GM18873 (cell line): ENCODE results near the gene WRAP73.

Experiments used
- ATAC-seq: cut with Tn5 transposase; IDR thresholded peaks from one replicate; pipeline ENCODE4 v1.9.1; 2021; ENCODE audit warnings: mild to moderate bottlenecking, moderate library complexity, moderate number of reproducible peaks; ENCODE audit not compliant: unreplicated experiment, low FRiP score

The WRAP73 gene

DNA sequence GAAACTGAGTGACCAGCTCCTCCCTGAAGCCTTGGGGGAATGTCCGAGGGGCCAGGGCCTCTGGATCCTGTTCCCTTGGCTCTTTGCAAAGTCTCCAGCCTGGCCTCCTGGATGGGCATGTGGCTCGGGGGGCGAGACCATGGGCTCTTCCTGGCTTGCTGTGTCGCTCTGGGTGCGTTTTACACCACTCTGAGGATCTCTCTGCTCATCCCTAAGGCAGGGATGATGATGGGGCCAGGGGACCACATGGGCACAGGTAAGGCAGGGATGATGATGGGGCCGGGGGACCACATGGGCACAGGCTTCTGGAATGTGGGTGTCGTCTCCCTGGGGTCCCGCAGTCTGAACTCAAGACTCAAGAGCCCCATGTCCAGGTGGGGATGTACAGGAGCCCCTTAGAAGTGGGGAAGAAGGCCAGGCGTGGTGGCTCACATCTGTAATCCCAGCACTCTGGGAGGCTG is 20.1 kb upstream of the WRAP73 start:
- ATAC-seq, result no peak

DNA sequence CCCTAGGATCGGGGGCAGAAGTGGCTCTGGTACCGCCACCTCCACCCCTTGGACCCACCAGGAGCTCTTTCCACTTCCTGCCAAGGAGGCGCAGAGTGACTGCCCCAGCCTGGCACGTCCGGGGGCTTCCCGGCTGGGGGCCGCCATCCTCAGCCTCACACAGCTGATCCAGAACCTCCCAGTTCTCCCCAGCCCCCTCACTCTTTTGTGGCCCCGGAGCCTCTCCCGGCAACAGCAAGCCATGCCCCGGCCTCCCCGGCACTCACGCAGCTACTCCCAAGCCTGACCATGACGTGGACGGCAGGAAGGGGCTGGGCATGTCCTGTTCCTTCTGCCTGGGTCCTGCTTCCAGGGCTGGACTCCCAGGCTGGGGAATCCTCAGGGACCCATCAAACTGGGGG is 19.5 kb upstream of the WRAP73 start:
- no peak for ATAC-seq

DNA sequence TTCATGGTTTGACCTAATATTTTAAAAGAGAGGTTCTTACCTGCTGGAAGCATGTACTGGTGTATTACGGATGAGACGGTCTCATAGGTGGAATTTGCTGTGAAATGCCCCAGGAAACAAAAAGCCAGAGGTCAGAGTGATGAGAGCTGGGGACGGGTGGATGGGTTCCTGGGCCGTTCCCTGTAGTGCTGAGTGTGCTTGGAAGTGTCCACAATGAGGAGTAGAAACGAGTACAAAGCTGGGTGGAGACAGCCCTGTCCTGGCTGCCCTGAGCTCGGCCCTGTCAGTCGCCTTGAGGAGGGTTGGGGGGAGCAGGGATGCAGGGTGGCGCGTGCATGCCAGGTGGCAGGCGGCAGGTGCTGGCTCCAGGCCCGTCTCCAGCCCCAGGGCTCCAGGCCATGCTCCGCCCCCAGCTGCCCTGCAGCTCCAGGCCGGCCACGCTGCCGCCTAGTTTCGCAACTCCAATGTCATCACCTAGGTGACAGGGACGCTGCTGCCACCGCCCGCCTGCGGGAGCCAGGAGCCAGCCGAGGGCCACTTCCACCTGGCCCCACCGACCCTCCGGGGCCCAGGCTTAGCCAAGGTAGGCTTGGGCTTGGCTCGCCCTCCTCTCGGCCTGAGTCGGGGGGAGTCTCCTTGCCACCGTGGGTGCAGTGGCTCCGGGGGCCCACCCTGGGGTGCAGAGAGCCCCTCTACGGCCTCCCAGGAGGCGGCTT is 18.8 kb upstream of the WRAP73 start:
- no peak for ATAC-seq

DNA sequence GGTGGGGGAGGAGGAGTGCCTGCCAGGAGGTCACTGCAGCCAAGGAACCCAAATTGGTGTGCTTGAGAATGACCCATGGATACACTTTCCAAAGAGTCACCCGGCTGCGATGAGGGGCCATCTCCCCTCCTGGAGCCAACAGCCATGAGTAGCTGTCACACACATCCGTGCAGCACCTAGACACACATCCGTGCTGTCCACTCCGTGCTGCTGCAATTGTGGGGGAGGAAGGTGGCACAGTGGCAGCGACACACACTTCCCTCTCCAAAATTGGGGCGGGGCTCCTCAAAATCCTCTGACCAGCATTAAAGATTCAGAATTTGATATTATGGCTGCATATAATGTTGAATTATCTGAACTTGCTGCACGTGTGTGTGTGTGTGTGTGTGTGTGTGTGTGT is 18.2 kb upstream of the WRAP73 start:
- no peak for ATAC-seq

DNA sequence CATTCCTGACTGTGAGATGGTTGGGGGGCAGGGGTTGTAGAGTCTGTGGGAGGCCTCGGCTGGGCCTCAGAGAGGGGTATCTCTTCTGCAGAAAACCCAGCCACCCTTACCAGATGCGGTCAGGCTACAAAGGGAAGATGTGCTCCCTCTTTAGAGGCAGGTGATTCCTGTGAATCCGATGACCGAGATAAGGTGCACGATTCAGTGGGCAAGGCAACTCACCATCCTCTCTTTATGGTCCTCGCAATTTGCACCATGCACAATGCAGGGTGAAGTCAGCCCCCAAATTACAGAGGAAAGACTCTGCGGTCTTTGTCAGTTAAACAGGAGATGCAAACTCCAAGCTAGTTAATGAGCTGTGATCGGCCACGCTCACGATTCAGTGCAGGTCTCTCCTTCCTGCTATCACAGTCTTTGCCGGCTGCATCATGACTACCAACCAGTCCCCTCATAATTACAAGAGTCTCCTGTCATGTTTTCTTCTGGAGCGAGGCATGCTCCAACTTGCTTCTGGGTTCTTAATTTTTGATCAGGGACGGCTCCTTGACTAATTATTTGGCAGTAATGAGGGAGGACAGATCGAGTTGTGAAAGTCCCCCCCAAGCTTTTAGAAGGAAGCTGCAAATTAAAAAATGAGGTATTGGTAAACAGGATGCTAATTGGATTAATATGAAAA is 14.9 kb upstream of the WRAP73 start:
- no peak for ATAC-seq

DNA sequence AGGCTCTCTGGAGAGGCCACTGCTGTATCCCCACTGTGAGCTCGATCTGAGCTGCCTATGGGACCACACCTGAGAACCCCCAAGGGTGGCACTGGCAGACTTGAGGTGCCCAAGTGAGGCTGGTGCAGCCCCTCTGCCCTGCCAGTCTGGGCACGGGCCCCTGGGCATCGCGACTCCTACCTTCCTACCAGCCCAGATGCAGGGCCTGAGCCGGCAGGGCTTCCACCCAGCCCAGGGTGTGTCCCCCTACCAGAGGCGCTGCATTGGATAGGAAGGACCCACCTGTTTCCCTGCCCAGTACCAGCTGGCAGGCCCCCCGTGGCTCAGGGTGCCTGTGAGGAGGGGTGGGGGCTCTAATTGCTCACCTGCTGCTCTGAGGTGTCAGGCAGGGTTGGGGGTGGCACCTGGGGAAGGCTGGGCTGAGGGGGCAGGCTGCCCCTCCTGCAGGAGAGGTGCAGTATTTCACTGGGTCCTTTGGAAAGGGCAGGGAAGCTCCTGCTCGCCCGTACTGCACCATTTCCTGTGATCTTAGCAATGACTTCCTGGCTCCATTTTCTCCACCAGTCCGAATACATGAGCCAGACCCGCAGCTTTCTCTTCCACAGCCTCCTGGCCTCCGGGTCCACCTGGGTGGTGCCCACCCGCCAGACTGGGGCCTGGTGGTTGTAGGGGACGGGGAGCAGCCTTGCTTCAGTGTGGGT is 14.2 kb upstream of the WRAP73 start:
- ATAC-seq, result no peak

DNA sequence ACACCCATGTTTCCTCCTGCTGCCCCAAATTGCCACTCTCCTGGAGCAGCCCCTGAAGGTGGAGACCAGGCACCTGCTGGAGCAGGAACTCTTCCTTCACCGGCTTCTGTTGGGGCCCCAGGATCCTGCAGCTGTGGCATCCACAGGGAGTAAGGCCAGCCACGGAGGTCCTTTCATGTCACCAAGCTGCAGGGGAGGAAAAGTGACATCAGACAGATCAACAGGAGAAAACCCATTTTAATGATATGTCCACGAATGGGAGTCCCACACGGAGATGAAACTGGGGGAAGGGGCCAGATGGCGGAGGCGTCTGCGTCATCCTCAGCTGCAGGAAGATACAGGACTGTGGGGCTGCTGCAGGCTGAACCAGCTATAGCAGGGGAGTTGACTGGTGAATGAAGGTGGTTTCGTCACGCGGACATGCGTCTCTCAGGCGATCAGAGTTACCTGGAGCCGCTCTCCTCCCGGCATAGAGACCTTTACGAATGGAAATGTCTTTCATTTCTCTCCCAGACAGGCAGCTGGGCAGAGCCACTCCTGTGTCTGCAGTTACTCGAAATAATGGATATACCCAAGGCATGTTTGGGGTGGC is 12.3 kb upstream of the WRAP73 start:
- no peak for ATAC-seq

DNA sequence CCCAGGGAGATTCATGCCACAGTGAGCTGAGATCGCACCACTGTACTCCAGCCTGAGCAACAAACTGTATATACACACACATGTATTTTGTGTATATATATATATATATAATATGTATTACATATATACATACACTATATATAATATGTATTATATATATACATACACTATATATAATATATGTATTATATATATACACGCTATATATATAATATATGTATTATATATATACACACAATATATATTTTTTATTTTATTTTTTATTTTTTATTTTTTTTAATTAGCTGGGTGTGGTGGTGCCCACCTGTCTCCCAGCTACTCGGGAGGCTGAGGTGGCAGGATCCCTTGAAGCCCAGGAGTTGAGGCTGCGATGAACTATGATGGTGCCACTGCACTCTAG is 11.7 kb upstream of the WRAP73 start:
- ATAC-seq, result no peak

DNA sequence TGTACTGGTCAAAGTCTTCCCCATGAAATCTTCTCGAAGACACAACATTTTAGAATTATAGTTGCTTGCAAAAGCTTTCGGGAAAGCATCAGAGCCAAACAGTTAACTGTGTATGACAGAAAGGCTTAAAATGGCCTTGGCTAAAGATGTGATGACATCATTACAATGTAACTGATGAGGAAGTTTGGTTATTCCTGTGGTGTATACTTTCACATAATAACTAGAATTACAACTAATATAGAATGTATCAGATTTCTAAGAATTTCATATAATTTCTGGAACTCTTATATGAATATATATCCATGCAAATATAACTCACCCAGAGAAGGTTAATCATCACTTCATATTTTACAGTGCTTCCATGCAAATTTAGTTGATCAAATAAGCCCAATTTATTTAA is 10.8 kb upstream of the WRAP73 start:
- no peak for ATAC-seq

DNA sequence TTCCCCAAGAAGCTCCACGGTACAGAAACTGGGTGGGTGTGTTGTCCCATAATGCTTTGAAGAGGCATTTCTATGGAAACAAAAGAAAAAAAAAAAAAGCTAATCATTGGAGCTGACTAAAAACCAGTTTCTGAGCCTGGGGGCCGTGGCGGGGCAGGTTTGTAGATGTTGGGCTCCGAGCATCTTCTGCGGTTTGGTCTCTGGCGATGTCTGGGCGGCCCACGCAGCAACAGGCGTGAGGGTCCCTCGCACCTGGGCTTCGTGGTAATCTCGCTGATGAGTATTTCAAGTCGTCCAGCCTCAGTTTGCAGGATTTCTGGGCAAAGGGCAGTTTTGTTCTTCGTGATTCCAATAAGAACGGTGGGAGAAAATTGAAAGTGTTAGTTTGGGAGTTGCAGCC is 9.2 kb upstream of the WRAP73 start:
- ATAC-seq, result no peak

DNA sequence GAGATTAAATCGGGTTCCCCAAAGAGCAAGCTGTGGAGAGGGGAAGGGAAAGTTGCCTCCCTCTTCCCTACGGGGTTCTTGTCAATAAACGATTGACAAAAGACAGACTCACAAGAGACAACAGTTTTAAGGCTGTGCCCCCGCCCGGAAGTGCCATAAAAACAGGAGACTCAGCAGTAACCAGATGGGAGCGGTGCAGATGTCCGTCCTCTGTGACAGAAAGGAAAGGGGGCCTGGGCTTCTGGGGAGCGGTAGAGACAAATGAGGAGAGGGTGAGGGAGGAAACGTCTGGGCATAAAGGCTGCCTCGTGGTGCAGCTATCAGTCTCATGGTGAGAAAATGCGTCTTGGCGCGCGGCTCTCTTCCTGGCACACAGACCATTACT is 8.3 kb upstream of the WRAP73 start:
- no peak for ATAC-seq

DNA sequence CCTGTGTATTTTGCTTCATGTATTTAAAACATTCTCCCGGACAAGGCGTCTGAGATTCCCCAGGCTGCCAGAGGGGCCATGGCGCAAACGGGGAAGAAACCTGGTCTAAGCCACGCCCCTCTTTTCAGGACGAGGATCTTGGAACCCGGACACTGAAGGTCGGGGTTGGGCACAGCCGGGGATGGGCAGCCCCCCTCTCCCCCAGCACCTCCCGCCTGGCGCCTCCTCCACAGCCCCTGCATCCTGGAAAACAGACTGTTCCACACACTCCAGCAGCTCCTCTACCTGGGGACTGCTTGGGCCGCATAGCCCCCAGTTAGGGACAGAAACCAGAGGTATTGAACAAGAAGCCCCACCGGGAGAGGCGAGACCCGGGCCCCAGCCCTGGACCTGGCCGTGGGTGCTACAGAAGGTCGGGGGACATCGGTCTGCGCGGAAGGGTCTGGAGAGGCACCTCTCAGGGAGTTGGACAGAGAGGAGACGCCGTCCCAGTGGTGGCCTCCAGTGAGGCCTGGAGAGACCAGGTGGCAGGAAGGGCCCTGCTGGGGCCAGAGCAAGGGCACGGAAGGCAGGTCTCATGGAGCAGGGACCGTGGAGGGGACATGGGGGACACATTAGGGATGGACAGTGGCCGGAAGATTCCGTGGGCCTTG is 7.8 kb upstream of the WRAP73 start:
- ATAC-seq, result no peak

DNA sequence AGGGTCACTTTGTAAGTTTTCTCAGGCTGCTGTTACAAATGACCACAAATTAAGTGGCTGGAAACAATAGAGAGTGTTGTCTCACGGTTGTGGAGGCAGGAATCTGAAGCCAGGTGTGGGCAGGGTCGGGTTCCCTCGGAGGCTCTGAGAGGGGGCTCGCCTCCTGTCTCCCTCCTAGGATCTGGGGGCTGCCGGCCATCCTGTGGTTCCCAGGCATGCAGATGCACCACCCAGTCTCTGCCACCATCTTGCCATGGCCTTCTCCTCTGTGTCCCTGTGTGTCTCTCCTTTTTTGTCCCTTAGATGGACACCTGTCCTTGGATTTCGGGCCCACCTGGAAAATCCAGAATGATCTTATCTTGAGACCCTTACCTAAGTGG is 7.2 kb upstream of the WRAP73 start:
- peak; percentile 7 for ATAC-seq

DNA sequence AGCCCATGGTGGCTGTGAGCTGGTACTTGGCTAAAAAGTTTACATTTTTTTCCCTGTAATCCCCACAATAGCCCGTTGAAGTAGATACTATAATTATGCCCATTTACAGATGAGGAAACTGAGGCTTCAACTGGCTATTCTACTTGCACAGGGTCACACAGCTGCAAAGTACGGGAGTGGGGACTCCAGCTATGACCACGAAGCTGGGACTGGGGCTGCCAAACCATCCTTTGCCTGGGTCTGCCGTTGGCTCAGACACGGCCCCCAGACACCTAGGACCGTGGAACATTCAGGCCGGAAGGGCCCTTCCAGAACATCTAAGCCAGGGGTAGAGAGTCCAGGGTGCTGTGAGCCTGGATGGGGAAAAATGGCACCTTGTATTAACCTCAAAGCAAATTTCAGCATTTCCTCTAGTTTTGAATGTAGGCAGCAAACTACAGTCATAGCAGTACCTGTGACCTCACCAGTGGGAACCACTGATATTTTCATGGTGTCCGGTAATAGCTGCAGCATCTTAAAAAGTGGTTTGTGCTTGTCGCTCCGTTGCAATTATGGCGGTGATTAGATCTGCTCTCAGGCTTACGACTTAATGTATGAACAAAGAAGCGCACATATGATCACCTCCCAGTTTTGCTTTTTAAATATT is 6.7 kb upstream of the WRAP73 start:
- ATAC-seq, result peak; percentile 65

DNA sequence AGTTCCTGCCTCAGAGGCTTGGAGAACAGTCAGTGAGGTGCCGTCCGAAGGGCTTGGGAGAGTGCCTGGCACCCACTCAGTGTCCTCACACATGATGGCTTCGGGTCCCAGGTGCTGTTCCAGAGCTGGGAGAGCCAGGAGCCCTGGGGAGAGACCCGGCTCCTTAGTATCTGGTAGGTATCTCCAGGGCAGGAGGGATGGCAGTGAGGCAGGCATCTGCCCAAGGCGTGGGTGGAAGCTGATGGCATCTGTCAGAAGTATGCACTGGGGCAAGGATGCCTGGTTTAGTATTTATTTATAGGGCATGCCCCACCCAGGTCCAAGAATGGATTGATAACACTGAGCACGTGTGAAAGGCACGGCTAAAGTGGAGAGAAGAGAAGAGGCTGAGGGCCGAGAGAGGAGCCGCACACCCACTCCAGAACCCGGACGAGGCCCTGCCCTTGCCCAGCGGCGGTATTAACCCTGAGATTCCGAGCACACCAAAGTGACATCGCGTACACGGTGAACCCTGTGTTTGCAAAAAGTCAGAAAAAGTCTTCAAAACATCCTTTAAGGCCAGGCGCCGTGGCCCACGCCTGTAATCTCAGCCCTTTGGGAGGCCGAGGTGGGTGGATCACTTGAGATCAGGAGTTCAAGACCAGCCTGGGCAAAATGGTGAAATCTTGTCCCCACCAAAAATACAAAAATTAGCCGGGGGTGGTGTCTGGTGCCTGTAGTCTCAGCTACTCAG is 4.8 kb upstream of the WRAP73 start:
- no peak for ATAC-seq

DNA sequence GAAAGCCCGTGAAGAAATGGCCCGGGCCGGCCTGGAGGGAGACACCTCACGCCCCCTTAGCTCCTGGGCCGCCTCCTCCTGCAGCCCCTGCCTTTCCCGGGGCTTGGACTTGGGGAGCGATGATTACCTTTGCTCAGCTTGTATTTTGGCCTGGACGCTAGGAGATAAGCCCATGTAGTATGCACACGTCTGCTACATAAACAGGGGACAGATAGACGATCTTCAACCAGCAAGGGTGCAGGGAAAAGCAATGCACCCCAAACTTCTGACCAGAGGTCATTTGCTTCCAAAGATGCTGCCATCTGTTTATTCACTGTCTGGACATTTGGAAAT is 3.3 kb upstream of the WRAP73 start:
- ATAC-seq, result no peak

DNA sequence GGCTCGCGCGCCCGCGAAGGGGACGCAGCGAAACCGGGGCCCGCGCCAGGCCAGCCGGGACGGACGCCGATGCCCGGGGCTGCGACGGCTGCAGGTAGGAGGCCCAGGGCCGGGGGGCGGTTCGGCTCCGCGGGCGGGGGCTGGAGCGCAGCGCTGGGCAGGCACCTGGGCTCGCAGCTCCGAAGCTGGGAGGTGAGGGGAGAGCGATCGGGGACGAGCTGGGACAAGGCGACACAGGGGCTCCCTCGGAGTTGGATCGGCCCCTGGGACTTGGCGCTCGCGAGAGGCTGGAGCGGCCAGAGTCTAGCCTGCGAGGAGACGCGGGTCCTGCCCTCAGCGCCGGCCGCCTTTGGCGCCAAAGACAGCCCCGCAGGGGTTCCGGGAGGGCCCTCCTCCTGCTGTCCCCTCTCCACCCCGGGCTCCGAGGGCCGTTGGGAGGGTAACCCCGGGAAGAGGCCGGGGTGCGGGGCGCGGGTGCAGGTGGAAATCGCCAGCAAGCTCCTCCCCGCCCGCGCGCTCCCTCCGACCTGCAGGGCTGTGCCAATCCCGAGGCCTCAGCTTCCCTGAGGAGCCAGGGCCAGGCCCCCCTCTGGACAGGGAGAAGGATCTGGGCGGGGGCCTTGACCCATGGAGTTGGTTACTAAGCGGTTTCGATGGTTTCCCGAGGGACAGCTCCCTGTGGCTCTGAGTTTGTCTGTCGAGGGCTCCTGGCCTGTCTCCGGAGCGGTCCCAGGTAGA is 2.8 kb upstream of the WRAP73 start:
- no peak for ATAC-seq

DNA sequence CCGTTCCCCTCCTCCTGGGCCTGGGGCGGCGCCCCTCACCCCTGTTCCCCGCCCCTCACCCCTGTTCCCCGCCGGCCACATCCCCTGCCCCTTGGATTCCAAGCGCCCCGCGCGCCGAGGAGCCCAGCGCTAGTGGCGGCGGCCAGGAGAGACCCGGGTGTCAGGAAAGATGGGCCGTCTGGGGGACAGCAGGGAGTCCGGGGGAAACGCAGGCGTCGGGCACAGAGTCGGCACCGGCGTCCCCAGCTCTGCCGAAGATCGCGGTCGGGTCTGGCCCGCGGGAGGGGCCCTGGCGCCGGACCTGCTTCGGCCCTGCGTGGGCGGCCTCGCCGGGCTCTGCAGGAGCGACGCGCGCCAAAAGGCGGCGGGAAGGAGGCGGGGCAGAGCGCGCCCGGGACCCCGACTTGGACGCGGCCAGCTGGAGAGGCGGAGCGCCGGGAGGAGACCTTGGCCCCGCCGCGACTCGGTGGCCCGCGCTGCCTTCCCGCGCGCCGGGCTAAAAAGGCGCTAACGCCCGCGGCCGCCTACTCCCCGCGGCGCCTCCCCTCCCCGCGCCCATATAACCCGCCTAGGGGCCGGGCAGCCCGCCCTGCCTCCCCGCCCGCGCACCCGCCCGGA is 2.1 kb upstream of the WRAP73 start, which contains the start of gene TP73:
Gene TP73 (plus strand): TSS at position 587 of the 618 bp plus-strand sequence. CDS start 29,850 bp downstream, outside the sequence.
- ATAC-seq, result no peak
